Measurements from ENCODE around the gene ZNF672.
"Not testable (repeated sequence)": the region's sequence is repeated elsewhere in the genome, so short reads cannot be mapped to it uniquely, and the experiment has no call there.

ZNF672 gene
- 18.4 to 42.0 (median 31.2) reads per million in 17 experiments for total RNA-seq

- DNase-seq, result peak; percentile 99
Measured at GRCh38 chr1:248837781-248838356, at the start of gene ZNF672. TSS of gene ZNF672 (plus strand) at chr1:248838224. CDS start at chr1:248847275, 9,051 bp downstream.

DNA sequence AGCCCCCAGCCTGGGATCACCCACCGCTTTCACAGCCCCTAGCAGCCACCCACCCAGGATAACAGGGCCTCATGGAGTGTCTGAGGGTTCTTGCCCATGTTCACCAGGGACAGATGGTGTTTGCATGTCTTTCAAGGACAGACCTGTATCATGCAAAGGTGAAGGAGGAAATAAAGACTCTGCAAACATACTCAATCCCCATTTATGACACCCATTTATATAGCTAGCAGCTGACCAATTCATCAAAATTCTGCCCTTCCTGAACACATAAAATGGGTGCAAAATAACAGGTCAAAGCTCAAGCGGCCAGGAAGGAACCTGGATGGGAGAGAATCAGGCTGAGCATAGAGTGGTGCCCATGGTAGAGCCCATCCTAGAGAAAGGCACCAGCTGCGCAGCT lies 49.7 kb upstream of the ZNF672 start:
- DNase-seq, result no peak

GRCh38 chr1:248789337-248789736 lies 48.7 kb upstream of the ZNF672 start:
- not testable (repeated sequence) for DNase-seq

GRCh38 chr1:248790456-248790855 lies 47.6 kb upstream of the ZNF672 start:
- DNase-seq, result no peak

DNA sequence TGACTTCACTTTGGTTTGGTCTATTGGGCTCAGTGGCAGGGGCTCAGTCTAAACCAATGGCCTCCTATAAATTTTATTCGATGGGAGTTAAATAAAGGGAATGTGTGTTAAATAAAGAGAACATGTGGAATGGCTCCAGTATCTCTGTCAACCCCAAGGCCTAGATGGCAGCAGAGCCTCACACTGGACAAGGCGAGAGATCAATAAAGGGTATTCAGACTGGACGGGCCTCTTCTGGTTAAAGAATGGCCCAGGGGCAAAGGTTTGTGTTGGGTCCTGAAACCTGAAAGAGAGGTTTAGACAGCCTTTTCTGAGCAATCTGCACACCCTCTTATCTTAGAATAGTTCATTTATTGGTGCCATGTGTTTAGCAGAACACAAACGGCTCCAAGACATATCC lies 47.0 kb upstream of the ZNF672 start:
- no peak for DNase-seq

DNA sequence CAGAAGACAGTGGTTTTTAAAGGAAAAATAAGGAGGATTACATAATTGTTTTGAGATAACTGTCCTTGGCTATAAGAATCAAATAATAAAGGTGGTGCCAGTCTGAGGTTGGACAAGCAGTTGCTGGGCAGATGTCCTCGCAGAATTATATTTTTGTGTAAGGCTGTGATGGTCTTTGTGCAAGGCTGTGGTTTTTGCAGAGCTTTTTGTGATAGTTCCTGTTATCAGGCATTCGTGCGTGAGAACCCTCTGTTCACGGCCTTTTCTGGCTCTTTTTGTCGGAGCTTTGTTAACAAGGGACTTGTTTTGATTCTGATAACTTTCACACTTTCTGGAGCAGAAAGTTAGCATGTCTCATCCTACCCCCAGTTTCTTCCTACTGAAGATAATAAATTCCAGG lies 45.7 kb upstream of the ZNF672 start:
- peak; percentile 43 to 77 (median 66) for DNase-seq

- DNase-seq, result no peak
Measured at GRCh38 chr1:248793592-248793991, 44.4 kb upstream of the ZNF672 start.

GRCh38 chr1:248794663-248795062 lies 43.4 kb upstream of the ZNF672 start:
- DNase-seq, result not testable (repeated sequence)

GRCh38 chr1:248798791-248799190 lies 39.2 kb upstream of the ZNF672 start:
- DNase-seq, result peak in 3 of 4 experiments; percentile 23 to 83 (median 80)

DNA sequence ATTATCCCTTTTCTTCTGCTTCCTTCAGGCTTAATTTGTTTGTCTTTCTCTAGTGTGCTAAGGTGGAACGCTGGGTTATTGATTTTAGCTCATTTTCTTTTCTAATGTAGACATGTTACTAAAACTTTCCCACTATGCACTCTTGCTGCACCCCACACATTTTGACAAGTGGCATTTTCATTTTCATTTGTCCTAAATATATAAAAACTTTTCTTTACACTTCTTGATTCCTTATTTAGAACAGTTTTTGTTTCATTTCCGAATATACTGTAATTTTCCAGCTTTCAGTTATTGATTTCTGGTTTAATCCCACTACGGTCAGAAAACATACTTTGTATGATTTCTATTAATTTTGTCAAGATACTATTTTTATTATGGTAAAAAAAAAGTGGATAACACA lies 37.6 kb upstream of the ZNF672 start:
- DNase-seq, result no peak

DNA sequence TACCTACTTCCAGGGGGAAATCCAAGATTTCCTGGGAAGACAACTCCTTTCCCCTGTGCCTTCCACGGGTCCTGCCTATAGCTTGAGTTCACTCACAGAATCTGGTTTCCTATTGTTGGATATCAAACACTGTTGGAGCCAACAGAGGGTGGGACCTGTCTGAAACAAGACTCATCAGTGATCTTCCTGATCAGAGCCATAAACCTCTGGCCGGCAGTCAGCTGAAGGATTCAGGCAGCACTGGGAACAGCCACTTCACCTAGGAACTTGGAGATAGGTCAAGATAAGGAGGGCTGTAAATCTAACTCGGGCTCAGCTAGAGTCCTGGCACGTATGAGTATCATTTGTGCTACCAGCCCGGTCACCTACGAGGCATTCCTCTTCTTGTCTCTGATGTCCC lies 35.6 kb upstream of the ZNF672 start:
- DNase-seq, result no peak

DNA sequence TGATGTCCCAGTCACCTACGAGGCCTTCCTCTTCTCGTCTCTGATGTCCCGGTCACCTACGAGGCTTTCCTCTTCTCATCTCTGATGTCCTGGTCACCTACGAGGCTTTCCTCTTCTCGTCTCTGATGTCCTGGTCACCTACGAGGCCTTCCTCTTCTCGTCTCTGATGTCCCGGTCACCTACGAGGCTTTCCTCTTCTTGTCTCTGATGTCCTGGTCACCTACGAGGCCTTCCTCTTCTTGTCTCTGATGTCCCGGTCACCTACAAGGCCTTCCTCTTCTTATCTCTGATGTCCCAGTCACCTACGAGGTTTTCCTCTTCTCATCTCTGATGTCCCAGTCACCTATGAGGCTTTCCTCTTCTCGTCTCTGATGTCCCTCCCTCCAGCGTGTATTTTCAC lies 34.5 kb upstream of the ZNF672 start:
- DNase-seq, result not testable (repeated sequence)

DNA sequence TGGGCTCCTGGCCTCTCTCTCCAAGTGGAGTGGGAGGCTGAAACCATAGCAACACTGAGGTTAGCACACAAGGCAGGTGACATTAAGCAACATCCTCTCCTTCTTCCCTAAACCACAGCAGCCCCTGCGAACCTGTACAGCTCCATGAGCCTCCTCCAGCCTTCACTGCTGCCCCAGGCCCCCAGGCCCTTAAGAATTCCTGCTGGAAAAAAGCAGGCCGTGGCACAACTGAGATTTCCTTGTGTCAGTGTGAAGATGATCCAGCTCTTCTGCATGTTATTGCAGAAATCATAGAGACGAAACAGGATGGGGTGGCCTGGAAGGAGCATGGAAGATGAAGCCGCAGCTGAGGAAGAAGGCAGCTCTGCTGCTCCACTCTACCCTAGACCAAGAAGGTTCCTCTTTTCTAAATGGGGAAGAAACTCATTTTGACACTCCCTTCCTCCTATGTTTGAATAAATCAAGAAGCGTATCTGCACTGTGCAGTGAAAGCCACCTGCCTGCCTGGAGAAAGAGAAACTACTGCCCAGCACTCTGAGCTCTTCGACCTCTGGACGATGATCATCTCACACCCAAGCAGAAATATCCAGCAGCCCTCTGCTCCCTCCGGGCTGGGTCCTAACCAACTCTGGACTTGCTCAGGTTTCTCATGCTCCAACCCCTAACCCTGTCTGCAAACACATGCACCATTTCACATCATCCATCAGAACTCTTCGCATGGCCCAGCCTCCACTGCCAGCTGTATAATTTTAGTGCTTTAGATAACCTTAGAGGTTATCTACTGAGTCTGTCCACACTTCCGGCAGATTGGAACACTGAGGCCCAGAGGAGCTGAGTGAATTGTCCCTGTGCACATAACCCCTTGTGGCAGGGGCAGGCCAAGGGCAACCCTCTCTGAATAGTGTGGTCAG lies 33.0 kb upstream of the ZNF672 start:
- peak; percentile 68 to 92 (median 86) for DNase-seq

DNA sequence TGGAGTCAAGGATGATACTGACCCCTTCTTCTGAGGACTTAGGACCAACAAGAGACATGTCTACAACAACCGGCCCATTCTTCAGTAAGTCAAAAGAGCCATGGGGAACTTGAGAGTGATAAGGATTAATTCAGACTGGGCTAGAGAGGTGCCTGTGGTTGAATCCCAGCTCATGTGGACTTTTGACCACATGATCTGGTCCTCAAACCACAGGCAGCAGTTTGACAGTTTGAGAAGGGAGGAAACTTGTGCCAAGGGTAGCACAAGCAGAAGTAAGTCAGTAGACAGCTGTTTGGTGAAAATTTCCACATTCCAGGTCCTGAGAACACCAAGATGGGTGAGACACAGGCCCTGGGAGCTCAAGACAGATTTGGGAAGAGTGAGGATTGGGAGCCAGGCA lies 32.1 kb upstream of the ZNF672 start:
- peak; percentile 51 to 84 (median 78) for DNase-seq

DNA sequence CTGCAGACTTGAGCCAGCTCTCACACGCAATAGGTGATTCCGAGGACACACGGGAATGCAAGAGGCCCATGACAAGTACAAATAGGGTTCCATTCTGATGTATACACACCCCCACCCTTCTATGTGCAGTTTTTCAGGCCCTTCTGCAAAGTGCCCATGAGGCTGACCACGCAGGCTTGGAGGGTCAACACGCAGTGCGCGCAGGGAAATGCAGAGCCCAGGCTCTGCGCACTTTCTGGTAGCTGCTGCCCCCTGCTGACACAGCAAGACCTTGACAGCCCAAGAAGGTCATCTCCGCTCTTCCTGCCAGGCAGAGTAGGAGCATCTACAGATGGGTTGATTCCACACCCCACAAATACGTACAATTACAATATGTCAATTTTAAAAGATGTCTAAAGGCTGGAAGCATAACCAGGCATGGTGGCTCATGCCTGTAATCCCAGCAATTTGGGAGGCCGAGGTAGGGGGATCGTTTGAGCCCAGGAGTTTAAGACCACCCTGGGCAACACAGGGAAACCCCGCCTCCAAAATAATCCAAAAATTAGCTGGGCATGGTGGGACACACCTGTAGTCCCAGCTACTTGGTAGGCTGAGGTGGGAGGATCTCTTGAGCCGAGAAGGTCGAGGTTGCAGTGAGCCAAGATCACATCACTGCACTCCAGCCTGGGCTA lies 30.8 kb upstream of the ZNF672 start:
- peak; percentile 74 to 88 (median 84) for DNase-seq

DNA sequence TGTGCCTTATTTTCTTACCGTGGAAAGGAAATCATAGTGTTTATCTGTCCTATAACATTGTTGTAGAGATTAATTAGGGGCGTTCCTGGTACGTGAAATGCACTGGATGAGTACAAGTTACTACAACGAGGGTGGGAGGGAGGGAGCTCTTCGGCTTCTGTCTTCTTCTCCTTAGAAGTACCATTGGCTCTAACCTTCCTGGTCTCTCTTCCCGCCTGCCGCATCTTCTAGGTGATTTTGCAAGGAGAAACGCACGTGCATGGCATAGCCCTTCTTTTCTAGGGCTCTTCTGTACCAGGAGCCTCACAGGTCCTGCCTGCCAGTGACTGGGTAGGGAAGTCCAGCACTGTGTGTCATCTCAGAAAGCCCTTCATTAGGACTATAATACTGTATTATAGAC lies 29.1 kb upstream of the ZNF672 start:
- DNase-seq, result no peak

DNA sequence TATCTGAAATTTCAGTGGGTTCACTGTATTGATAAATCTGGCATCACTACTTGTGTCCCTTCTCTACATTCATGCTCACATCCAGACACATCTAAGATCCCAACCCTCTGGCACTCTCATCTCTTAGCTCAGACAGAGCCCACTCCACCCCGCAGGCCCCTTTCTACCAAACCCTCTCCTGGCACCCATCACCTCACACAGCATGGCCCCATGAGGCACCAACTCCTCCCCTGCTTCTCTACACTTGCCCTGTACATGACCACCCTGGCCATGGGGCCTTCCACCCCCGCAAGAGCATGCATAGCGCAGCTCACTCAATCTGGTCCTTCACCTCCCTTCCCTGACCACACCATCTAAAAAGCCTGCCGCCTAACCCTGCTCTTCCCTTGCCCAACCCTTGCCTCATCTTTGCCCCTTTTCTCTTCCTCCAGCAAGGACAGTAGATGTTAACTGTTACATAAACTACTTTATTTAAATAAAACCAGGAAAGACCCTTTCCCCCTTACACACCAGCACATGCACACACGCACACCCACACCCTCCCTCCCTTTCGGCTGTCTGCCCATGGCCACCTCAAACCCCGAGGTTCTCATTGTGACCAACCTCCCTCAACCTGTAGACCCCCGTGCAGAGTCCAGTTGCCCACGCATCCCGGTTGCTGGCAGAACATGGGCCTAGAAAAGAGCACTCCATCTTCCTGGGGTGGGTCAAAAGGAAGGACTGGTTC lies 27.9 kb upstream of the ZNF672 start:
- no peak for DNase-seq

GRCh38 chr1:248810727-248811513 lies 27.1 kb upstream of the ZNF672 start:
- DNase-seq, result peak in 1 of 4 experiments; percentile 30

- DNase-seq, result no peak
Measured at GRCh38 chr1:248811514-248812490, 26.2 kb upstream of the ZNF672 start.

- DNase-seq, result no peak
Measured at GRCh38 chr1:248812736-248813425, 25.1 kb upstream of the ZNF672 start.
